ENCODE data around the gene TTLL3.
A peak's percentile ranks its signal among the peaks of the same experiment; 100 is the strongest.

Gene TTLL3

GRCh38 chr3:9806688-9807589, 3.1 kb upstream of the TTLL3 start:
- no peak for DNase-seq

- DNase-seq: no peak
These were observed 2.1 kb upstream of the TTLL3 start for GRCh38 chr3:9807981-9808344.

GRCh38 chr3:9808345-9809037, 1.6 kb upstream of the TTLL3 start:
- DNase-seq: peak; percentile 54

GRCh38 chr3:9809239-9809614, 835 bp upstream of the TTLL3 start:
- DNase-seq: peak; percentile 11

- no peak for DNase-seq
These were observed 340 bp downstream of the TTLL3 start for GRCh38 chr3:9810433-9810770.

GRCh38 chr3:9810846-9811245, 784 bp downstream of the TTLL3 start:
- no peak for DNase-seq

- DNase-seq: no peak
These were observed 2.9 kb downstream of the TTLL3 start for GRCh38 chr3:9812870-9813483.

- DNase-seq: no peak
These were observed 5.9 kb downstream of the TTLL3 start for GRCh38 chr3:9815986-9816385.

- DNase-seq: no peak
These were observed 7.4 kb downstream of the TTLL3 start for GRCh38 chr3:9817436-9817835.

- no peak for DNase-seq
These were observed 8.7 kb downstream of the TTLL3 start for GRCh38 chr3:9818666-9819335.

GRCh38 chr3:9820543-9820942, 10.5 kb downstream of the TTLL3 start:
- no peak for DNase-seq

GRCh38 chr3:9820946-9821345, 10.9 kb downstream of the TTLL3 start:
- no peak for DNase-seq

GRCh38 chr3:9825451-9826040, 15.5 kb downstream of the TTLL3 start:
- DNase-seq: no peak

- DNase-seq: peak; percentile 18
These were observed 16.9 kb downstream of the TTLL3 start for GRCh38 chr3:9826815-9827573.

GRCh38 chr3:9828801-9829755, 19.0 kb downstream of the TTLL3 start:
- DNase-seq: no peak

- no peak for DNase-seq
These were observed 21.2 kb downstream of the TTLL3 start for GRCh38 chr3:9831253-9831652.

- no peak for DNase-seq
These were observed 23.0 kb downstream of the TTLL3 start for GRCh38 chr3:9833078-9833477.

GRCh38 chr3:9834520-9835380, 24.7 kb downstream of the TTLL3 start:
- no peak for DNase-seq

GRCh38 chr3:9837701-9838582, 27.9 kb downstream of the TTLL3 start:
- DNase-seq: no peak

All from activated naive CD4-positive, alpha-beta T cell treated with Interleukin-2 at 50 U/mL for 16 hours (primary cell).